Gastroesophageal sphincter (tissue), 3 donors: Measurements from ENCODE around the gene TRMT10C.

ENCODE experiments used
- EP300 ChIP-seq: sonication (generic); formaldehyde crosslinking; IDR thresholded peaks from one replicate; pipeline ENCODE4 v1.6.1; 2017; ENCODE audit warnings: antibody characterized with exemption, mild to moderate bottlenecking
- POLR2AphosphoS5 ChIP-seq: sonication (generic); formaldehyde crosslinking; IDR thresholded peaks from one replicate; pipeline ENCODE4 v1.6.1; 2017; ENCODE audit warnings: antibody characterized with exemption
- TF ChIP-seq, protein P1 (sequence below), 4 experiments: fragments of 200-600 bp in 2 of 4; fragments of 450-650 bp in 2 of 4; sonication (generic) in 1 of 4; IDR thresholded peaks; one replicate each; pipeline ENCODE4 v1.5.1; 2017 to 2019; ENCODE audit warnings: antibody characterized with exemption in 4 of 4, mild to moderate bottlenecking in 2 of 4, moderate library complexity in 2 of 4

DNA sequence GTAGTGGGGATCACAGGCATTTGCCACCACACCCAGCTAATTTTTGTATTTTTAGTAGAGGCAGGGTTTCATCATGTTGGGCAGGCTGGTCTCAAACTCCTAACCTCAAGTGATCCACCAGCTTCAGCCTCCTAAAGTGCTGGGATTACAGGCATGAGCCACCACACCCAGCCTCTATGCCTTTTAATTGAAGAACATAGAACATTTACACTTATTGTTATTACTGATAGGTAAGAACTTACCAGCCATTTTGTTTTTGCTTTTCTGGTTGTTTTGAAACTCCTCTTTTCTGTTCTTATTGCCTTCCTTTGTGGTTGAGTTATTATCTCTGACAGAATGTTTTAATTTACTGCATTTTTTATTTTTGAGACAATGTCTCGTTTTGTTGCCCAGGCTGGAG lies 41.5 kb downstream of the TRMT10C start:
- TF ChIP-seq, protein P1, sequence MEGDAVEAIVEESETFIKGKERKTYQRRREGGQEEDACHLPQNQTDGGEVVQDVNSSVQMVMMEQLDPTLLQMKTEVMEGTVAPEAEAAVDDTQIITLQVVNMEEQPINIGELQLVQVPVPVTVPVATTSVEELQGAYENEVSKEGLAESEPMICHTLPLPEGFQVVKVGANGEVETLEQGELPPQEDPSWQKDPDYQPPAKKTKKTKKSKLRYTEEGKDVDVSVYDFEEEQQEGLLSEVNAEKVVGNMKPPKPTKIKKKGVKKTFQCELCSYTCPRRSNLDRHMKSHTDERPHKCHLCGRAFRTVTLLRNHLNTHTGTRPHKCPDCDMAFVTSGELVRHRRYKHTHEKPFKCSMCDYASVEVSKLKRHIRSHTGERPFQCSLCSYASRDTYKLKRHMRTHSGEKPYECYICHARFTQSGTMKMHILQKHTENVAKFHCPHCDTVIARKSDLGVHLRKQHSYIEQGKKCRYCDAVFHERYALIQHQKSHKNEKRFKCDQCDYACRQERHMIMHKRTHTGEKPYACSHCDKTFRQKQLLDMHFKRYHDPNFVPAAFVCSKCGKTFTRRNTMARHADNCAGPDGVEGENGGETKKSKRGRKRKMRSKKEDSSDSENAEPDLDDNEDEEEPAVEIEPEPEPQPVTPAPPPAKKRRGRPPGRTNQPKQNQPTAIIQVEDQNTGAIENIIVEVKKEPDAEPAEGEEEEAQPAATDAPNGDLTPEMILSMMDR (IDR thresholded peaks at IDR 0.05), result no peak
- no peak for TF ChIP-seq POLR2AphosphoS5
- no peak for TF ChIP-seq EP300
